ENCODE data around the gene CSAD. TPM values are rescaled to one million over a fixed set of nuclear protein-coding genes. Genes with fewer than 3 reads are reported as not detected.
A peak's percentile ranks its signal among the peaks of the same experiment; 100 is the strongest.

The CSAD gene
- total RNA-seq, 2 experiments from 2014 or later, result 25.8 to 26.9 TPM

DNA sequence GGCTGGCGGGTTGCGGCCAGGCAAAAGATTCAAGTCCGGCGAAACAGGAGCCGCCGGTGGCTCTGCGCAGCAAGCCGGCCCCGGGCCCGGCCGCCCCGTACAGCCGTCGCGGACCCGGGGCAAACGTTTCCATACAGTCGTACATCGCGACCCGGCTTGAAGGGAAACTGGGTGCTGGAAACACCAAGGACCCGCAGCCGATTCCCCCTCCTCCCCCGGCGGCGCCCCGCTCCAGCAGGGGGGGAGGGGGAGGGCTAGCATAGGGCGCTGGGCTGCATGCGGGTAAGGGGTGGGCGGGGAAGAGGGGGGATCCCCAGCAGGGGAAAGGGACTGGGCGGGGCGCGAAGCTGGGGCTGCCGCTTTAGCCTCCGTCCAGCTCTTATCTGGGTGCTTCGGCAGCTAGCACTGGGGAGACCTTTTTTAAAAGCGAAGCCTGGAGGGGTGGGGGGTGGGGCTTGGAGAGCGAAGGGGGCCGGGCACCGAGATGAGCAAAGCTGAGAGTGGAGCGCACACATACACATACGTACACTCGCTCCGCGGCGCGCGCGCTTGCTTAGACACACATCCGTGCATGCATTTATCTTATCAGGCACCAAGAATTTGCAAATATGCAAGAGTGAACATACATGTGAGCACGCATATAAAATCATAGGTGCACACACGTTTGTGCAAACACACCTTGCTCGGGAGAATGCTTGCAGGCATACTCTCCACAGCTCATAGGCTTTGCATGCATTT lies 39.4 kb upstream of the CSAD start:
- Histone ChIP-seq H3K4me2 (ENCODE audit: low read length) (peak overlapping the region; percentile 96), H4K20me1 (ENCODE audit: insufficient read depth, low read length) (no peaks in the 10 kb centered on the region), H2AFZ (ENCODE audit: low read length) (peak overlapping the region; percentile 82), H3K4me1 (ENCODE audit: insufficient read depth, low read length, poor library complexity, severe bottlenecking) (peaks cover 79% of the 10 kb centered on the region), H3K4me3 (ENCODE audit: low read depth, low read length, poor library complexity, severe bottlenecking) (peak overlapping the region; percentile 74), H3K27ac (ENCODE audit: low read depth, low read length, poor library complexity, severe bottlenecking) (peak overlapping the region; percentile 90), H3K79me2 (ENCODE audit: insufficient read depth, low read depth, low read length) (no peaks in the 10 kb centered on the region), H3K36me3 (ENCODE audit: insufficient read depth, low read length) (no peaks in the 10 kb centered on the region), H3K9me2 (ENCODE audit: insufficient read depth, low read length) (no peaks in the 10 kb centered on the region), H3K9me3 (ENCODE audit: low read length) (no peaks in the 10 kb centered on the region)
- TF ChIP-seq EZH2phosphoT487 (IDR thresholded peaks at IDR 0.05; ENCODE audit: borderline replicate concordance, low read depth, low read length), result no peak
- TF ChIP-seq, protein P1, sequence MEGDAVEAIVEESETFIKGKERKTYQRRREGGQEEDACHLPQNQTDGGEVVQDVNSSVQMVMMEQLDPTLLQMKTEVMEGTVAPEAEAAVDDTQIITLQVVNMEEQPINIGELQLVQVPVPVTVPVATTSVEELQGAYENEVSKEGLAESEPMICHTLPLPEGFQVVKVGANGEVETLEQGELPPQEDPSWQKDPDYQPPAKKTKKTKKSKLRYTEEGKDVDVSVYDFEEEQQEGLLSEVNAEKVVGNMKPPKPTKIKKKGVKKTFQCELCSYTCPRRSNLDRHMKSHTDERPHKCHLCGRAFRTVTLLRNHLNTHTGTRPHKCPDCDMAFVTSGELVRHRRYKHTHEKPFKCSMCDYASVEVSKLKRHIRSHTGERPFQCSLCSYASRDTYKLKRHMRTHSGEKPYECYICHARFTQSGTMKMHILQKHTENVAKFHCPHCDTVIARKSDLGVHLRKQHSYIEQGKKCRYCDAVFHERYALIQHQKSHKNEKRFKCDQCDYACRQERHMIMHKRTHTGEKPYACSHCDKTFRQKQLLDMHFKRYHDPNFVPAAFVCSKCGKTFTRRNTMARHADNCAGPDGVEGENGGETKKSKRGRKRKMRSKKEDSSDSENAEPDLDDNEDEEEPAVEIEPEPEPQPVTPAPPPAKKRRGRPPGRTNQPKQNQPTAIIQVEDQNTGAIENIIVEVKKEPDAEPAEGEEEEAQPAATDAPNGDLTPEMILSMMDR (conservative IDR thresholded peaks at IDR 0.05; ENCODE audit: low read length), result no peak
- ChIA-PET POLR2A (interaction anchor here (0.5 to 3.4 kb wide), 9 partner anchors 9 to 1136 kb away, joined by 3 to 21 read pairs (median 4); partner anchors contain the start of genes CSAD, ESPL1 and ZNF740), CTCF (ENCODE audit: unreplicated experiment) (interaction anchor here (0.6 to 1.8 kb wide), 4 partner anchors 10 to 120 kb away, joined by 3 to 10 read pairs (median 4); no protein-coding TSS in a partner anchor)
- DNase-seq (ENCODE audit: low spot score), result peak; percentile 83
- BruUV-seq (replicated peaks), result no TSS peak
- intact Hi-C loops (cut with micrococcal nuclease; ENCODE audit: unreplicated experiment), result loop anchor here (2.0 kb wide), 1 partner anchor 33 kb away; a partner anchor contains a TSS

GRCh38 chr12:53219292-53219955 lies 38.7 kb upstream of the CSAD start:
- ChIA-PET POLR2A (interaction anchor here (0.6 to 3.4 kb wide), 7 partner anchors 10 to 1135 kb away, joined by 3 to 21 read pairs (median 6); partner anchors contain the start of gene ESPL1), CTCF (ENCODE audit: unreplicated experiment) (interaction anchor here (0.6 to 1.8 kb wide), 5 partner anchors 19 to 119 kb away, joined by 3 to 13 read pairs (median 7); no protein-coding TSS in a partner anchor)
- Histone ChIP-seq H3K4me2 (ENCODE audit: low read length) (peak overlapping the region; percentile 96), H3K4me3 (ENCODE audit: low read depth, low read length, poor library complexity, severe bottlenecking) (peak overlapping the region; percentile 74), H3K27ac (ENCODE audit: low read depth, low read length, poor library complexity, severe bottlenecking) (peak overlapping the region; percentile 90), H3K9me3 (ENCODE audit: low read length) (no peaks in the 10 kb centered on the region), H3K4me1 (ENCODE audit: insufficient read depth, low read length, poor library complexity, severe bottlenecking) (peaks cover 85% of the 10 kb centered on the region), H4K20me1 (ENCODE audit: insufficient read depth, low read length) (no peaks in the 10 kb centered on the region), H3K36me3 (ENCODE audit: insufficient read depth, low read length) (no peaks in the 10 kb centered on the region), H2AFZ (ENCODE audit: low read length) (peak overlapping the region; percentile 82), H3K9me2 (ENCODE audit: insufficient read depth, low read length) (no peaks in the 10 kb centered on the region), H3K79me2 (ENCODE audit: insufficient read depth, low read depth, low read length) (no peaks in the 10 kb centered on the region)
- TF ChIP-seq, protein P1 (conservative IDR thresholded peaks at IDR 0.05; ENCODE audit: low read length), result no peak
- no peak for TF ChIP-seq EZH2phosphoT487 (IDR thresholded peaks at IDR 0.05; ENCODE audit: borderline replicate concordance, low read depth, low read length)
- intact Hi-C loops (cut with micrococcal nuclease; ENCODE audit: unreplicated experiment), result no loop called here
- BruUV-seq (replicated peaks), result no TSS peak
- no peak for DNase-seq (ENCODE audit: low spot score)

Data from OCI-LY7 (cell line).